HG03520 (cell line): ENCODE results near the gene TMED4.

Source experiments
- ATAC-seq: cut with Tn5 transposase; IDR thresholded peaks from one replicate; pipeline ENCODE4 v1.9.1; 2021; ENCODE audit warnings: mild to moderate bottlenecking, moderate library complexity; ENCODE audit not compliant: unreplicated experiment

The TMED4 gene

GRCh38 chr7:44581879-44582603, at the start of gene TMED4:
Gene TMED4 (minus strand): TSS chr7:44582231. CDS start chr7:44582206, 25 bp downstream.
- peak; percentile 87 for ATAC-seq

- no peak for ATAC-seq
Measured at GRCh38 chr7:44631458-44632115, 49.6 kb upstream of the TMED4 start.

- ATAC-seq: no peak
Measured at GRCh38 chr7:44630792-44631457, 48.9 kb upstream of the TMED4 start.

GRCh38 chr7:44629829-44630522, 47.9 kb upstream of the TMED4 start:
- no peak for ATAC-seq

- no peak for ATAC-seq
Measured at GRCh38 chr7:44626620-44627019, 44.6 kb upstream of the TMED4 start.

- no peak for ATAC-seq
Measured at GRCh38 chr7:44625526-44626471, 43.8 kb upstream of the TMED4 start.

GRCh38 chr7:44624318-44624717, 42.3 kb upstream of the TMED4 start:
- no peak for ATAC-seq

- ATAC-seq: peak; percentile 68
Measured at GRCh38 chr7:44622342-44623151, 40.5 kb upstream of the TMED4 start.

GRCh38 chr7:44621750-44622103, 39.7 kb upstream of the TMED4 start:
- ATAC-seq: no peak

- no peak for ATAC-seq
Measured at GRCh38 chr7:44621034-44621749, 39.2 kb upstream of the TMED4 start.

GRCh38 chr7:44618753-44619152, 36.7 kb upstream of the TMED4 start:
- ATAC-seq: no peak

- ATAC-seq: no peak
Measured at GRCh38 chr7:44618045-44618444, 36.0 kb upstream of the TMED4 start.

- peak; percentile 54 for ATAC-seq
Measured at GRCh38 chr7:44617225-44617890, 35.3 kb upstream of the TMED4 start.

GRCh38 chr7:44616545-44616944, 34.5 kb upstream of the TMED4 start:
- ATAC-seq: no peak

GRCh38 chr7:44615793-44616192, 33.8 kb upstream of the TMED4 start:
- no peak for ATAC-seq

- no peak for ATAC-seq
Measured at GRCh38 chr7:44615149-44615611, 33.1 kb upstream of the TMED4 start.

GRCh38 chr7:44609829-44610228, 27.8 kb upstream of the TMED4 start:
- ATAC-seq: no peak
